Lung (tissue), 12 donors: ENCODE measurements around the gene CH25H. TPM values are rescaled to one million over a fixed set of nuclear protein-coding genes. Genes with fewer than 3 reads are reported as not detected.
"Not testable (repeated sequence)": the region's sequence is repeated elsewhere in the genome, so short reads cannot be mapped to it uniquely, and the experiment has no call there.

Source experiments
- ATAC-seq: fragments of 200-7000 bp; cut with Tn5 transposase; one replicate; pipeline ENCODE4 v1.9.1; 2020; ENCODE audit warnings: moderate number of reproducible peaks; ENCODE audit not compliant: insufficient read depth, low FRiP score
- DNase-seq, 3 donors: peaks; one replicate each; pipeline ENCODE4 v3.0.0-alpha.2; 2013 to 2017
- H3K27ac ChIP-seq, 2 donors: one replicate each; pipeline ENCODE4 v1.5.1; 2013; ENCODE audit warnings: mild to moderate bottlenecking in 2 of 2, moderate library complexity in 2 of 2, control low read depth in 1 of 2, inconsistent platforms in 1 of 2, low read depth in 1 of 2, low read length in 1 of 2
- H3K27me3 ChIP-seq, 3 donors: one replicate each; pipeline ENCODE4 v1.5.1; 2013; ENCODE audit warnings: low read length in 2 of 3; ENCODE audit not compliant: control insufficient read depth in 3 of 3, insufficient read depth in 3 of 3
- H3K36me3 ChIP-seq, 4 donors: one replicate each; pipeline ENCODE4 v1.5.1; 2013; ENCODE audit warnings: low read length in 4 of 4, mild to moderate bottlenecking in 1 of 4, moderate library complexity in 1 of 4; ENCODE audit not compliant: control insufficient read depth in 4 of 4, insufficient read depth in 4 of 4
- H3K4me1 ChIP-seq, 5 donors: one replicate each; pipeline ENCODE4 v1.5.1; 2013; ENCODE audit warnings: low read length in 5 of 5, mild to moderate bottlenecking in 2 of 5, moderate library complexity in 1 of 5; ENCODE audit not compliant: control insufficient read depth in 5 of 5, insufficient read depth in 5 of 5
- H3K4me3 ChIP-seq: one replicate; pipeline ENCODE4 v1.5.1; 2013; ENCODE audit warnings: mild to moderate bottlenecking, control low read depth, moderate library complexity
- H3K9ac ChIP-seq, 2 donors: one replicate each; pipeline ENCODE4 v1.5.1; 2013; ENCODE audit warnings: low read length in 2 of 2, control low read depth in 1 of 2; ENCODE audit not compliant: insufficient read depth in 1 of 2
- H3K9me3 ChIP-seq, 4 donors: one replicate each; pipeline ENCODE4 v1.5.1; 2013; ENCODE audit warnings: low read length in 3 of 4, mild to moderate bottlenecking in 1 of 4, moderate library complexity in 1 of 4; ENCODE audit not compliant: control insufficient read depth in 4 of 4, insufficient read depth in 3 of 4
- CTCF ChIP-seq: IDR thresholded peaks from 2 replicates; pipeline ENCODE4 v1.5.1; 2012; ENCODE audit warnings: mild to moderate bottlenecking; ENCODE audit errors: control extremely low read depth, extremely low read depth
- WGBS, 2 donors: extraction: QIAGEN DNeasy Blood & Tissue Kit; methylation state at CpG; one replicate each; pipeline ENCODE4 v1.1.7; 2013; 5-methylcytosine and 5-hydroxymethylcytosine counted together
- polyA plus RNA-seq, 2 donors: library from polyadenylated mRNA; stranded (reverse); fragments of 200-250 nt; gene quantifications; one replicate each; pipeline ENCODE4 v1.2.1, GENCODE V29; 2013
- total RNA-seq, 2 donors: library from RNA; depleted of rRNA in 1 of 2; stranded (reverse); fragments of >200 nt in 1 of 2; gene quantifications; one replicate each; pipeline ENCODE4 v1.2.1, GENCODE V29; 2014 to 2021
- donor health status: control.
- donor health status: control.
- donor health status: Bipolar disorder and iron deficiency.
- donor health status: healthy.
- donor health status: DM: yes; HTN: yes; CAD: no.

Gene CH25H
- total and polyA plus RNA-seq, 4 donors: 1.2 to 25.2 (median 3.7) TPM

- H3K9ac ChIP-seq: no peak overlapping the region
- H3K27me3 ChIP-seq: no peaks in the 10 kb centered on the region
- H3K27ac ChIP-seq: no peak overlapping the region
- no peak for TF ChIP-seq CTCF
- DNase-seq: no peak
- no peaks in the 10 kb centered on the region for H3K36me3 ChIP-seq
- no peak overlapping the region for H3K4me3 ChIP-seq
- H3K4me1 ChIP-seq: no peaks in the 10 kb centered on the region
- no peak for ATAC-seq
- H3K9me3 ChIP-seq: peaks cover 0 to under 1% (median 0%) of the 10 kb centered on the region in 4 donors
Measured at GRCh38 chr10:89175816-89176215, 31.3 kb downstream of the CH25H start.

- H3K27me3 ChIP-seq: no peaks in the 10 kb centered on the region
- no peak overlapping the region for H3K27ac ChIP-seq
- no peaks in the 10 kb centered on the region for H3K4me1 ChIP-seq
- no peaks in the 10 kb centered on the region for H3K36me3 ChIP-seq
- no peak for DNase-seq
- no peak for ATAC-seq
- H3K9me3 ChIP-seq: no peaks in the 10 kb centered on the region
- TF ChIP-seq CTCF: no peak
- H3K4me3 ChIP-seq: no peak overlapping the region
- H3K9ac ChIP-seq: no peak overlapping the region
Measured at GRCh38 chr10:89173075-89173474, 34.0 kb downstream of the CH25H start.

- H3K36me3 ChIP-seq: no peaks in the 10 kb centered on the region
- no peaks in the 10 kb centered on the region for H3K27me3 ChIP-seq
- DNase-seq: no peak
- H3K9me3 ChIP-seq: no peaks in the 10 kb centered on the region
- no peak overlapping the region for H3K27ac ChIP-seq
- no peak for TF ChIP-seq CTCF
- H3K4me3 ChIP-seq: no peak overlapping the region
- 89 to 96% methylated on average over 4 of the region's 4 CpGs for WGBS, 2 donors
- H3K4me1 ChIP-seq: no peaks in the 10 kb centered on the region
- no peak for ATAC-seq
- H3K9ac ChIP-seq: no peak overlapping the region
Measured at GRCh38 chr10:89171996-89172395, 35.1 kb downstream of the CH25H start.

- Histone ChIP-seq H3K9ac (no peak overlapping the region), H3K27ac (no peak overlapping the region), H3K9me3 (no peaks in the 10 kb centered on the region), H3K36me3 (no peaks in the 10 kb centered on the region), H3K4me3 (no peak overlapping the region), H3K4me1 (no peaks in the 10 kb centered on the region), H3K27me3 (no peaks in the 10 kb centered on the region)
- no peak for ATAC-seq
- TF ChIP-seq CTCF: no peak
- WGBS, 2 donors: 74 to 80% methylated on average over 2 of the region's 2 CpGs
- no peak for DNase-seq
Measured at GRCh38 chr10:89171263-89171872, 35.7 kb downstream of the CH25H start.

- not testable (repeated sequence) for H3K36me3 ChIP-seq, ATAC-seq, H3K27me3 ChIP-seq, H3K9me3 ChIP-seq, H3K4me1 ChIP-seq, H3K9ac ChIP-seq, DNase-seq, H3K4me3 ChIP-seq, H3K27ac ChIP-seq
- WGBS, 2 donors: 86 to 87% methylated on average over 9 of the region's 9 CpGs
Measured at GRCh38 chr10:89168354-89168900, 38.7 kb downstream of the CH25H start.
